Stimulated activated naive B cell treated with anti-CD40 and anti-IgM and Interleukin-4, amounts not matched to agents 10 μg/mL and 1 μg/mL and 100 μg/mL, for 72 hours (primary cell): ENCODE measurements around the gene ARAP3.

Source experiments
- ATAC-seq, 2 donors: fragments of 150-1000 bp; cut with Tn5 transposase; replicated peaks; 2 replicates each; pipeline ENCODE4 v1.10.0; 2021; ENCODE audit warnings: moderate library complexity in 1 of 2
- DNase-seq: peaks from one replicate; pipeline ENCODE4 v3.0.0; 2021
- H3K27ac Mint-ChIP-seq: one replicate; pipeline ENCODE4 v1.8.0; 2022; ENCODE audit warnings: mild to moderate bottlenecking, mixed read lengths
- H3K27me3 Mint-ChIP-seq, 2 donors: one replicate each; pipeline ENCODE4 v1.8.0; 2022; ENCODE audit warnings: mixed read lengths in 2 of 2
- H3K36me3 Mint-ChIP-seq, 2 donors: one replicate each; pipeline ENCODE4 v1.8.0; 2022; ENCODE audit warnings: mixed read lengths in 2 of 2, mild to moderate bottlenecking in 1 of 2
- H3K4me1 Mint-ChIP-seq, 2 donors: one replicate each; pipeline ENCODE4 v1.8.0; 2022; ENCODE audit warnings: mixed read lengths in 2 of 2, mild to moderate bottlenecking in 1 of 2
- H3K4me3 Mint-ChIP-seq, 2 donors: one replicate each; pipeline ENCODE4 v1.8.0; 2022; ENCODE audit warnings: mild to moderate bottlenecking in 2 of 2, mixed read lengths in 2 of 2, moderate library complexity in 1 of 2
- H3K9me3 Mint-ChIP-seq, 2 donors: one replicate each; pipeline ENCODE4 v1.8.0; 2022; ENCODE audit warnings: mixed read lengths in 2 of 2, mild to moderate bottlenecking in 1 of 2

Gene ARAP3

GRCh38 chr5:141650851-141651727 is 30.9 kb downstream of the ARAP3 start, which contains the start of gene FCHSD1:
FCHSD1 (minus strand) TSS chr5:141651418; CDS start chr5:141651368, 50 bp downstream.
- Mint-ChIP-seq H3K4me3 (peak within 1 kb of the TSS; percentile 92 to 100), H3K27ac (peak within 1 kb of the TSS; percentile 98), H3K4me1 (peaks cover 15 to 34% of the 10 kb centered on the region in 2 donors), H3K9me3 (no peaks in the 10 kb centered on the region), H3K36me3 (peaks cover 11 to 25% of the 10 kb centered on the region in 2 donors), H3K27me3 (peaks cover 6 to 7% of the 10 kb centered on the region in 2 donors)
- peak; percentile 95 to 97 for ATAC-seq
- peak; percentile 79 for DNase-seq

- no peak overlapping the region for H3K27ac Mint-ChIP-seq
- H3K27me3 Mint-ChIP-seq, result no peaks in the 10 kb centered on the region
- peak overlapping the region; percentile 92 to 100 for H3K4me3 Mint-ChIP-seq
- ATAC-seq, result no peak
- H3K36me3 Mint-ChIP-seq, result peaks cover 16 to 30% of the 10 kb centered on the region in 2 donors
- no peak for DNase-seq
- H3K9me3 Mint-ChIP-seq, result no peaks in the 10 kb centered on the region
- H3K4me1 Mint-ChIP-seq, result peaks cover 17 to 34% of the 10 kb centered on the region in 2 donors
These were observed 32.1 kb downstream of the ARAP3 start for GRCh38 chr5:141649972-141650371.

- ATAC-seq (no peak), DNase-seq (no peak)
- Mint-ChIP-seq H3K36me3 (peaks cover 20 to 38% of the 10 kb centered on the region in 2 donors), H3K4me3 (no peak overlapping the region), H3K4me1 (peaks cover 17 to 34% of the 10 kb centered on the region in 2 donors), H3K27me3 (no peaks in the 10 kb centered on the region), H3K9me3 (no peaks in the 10 kb centered on the region), H3K27ac (no peak overlapping the region)
These were observed 32.9 kb downstream of the ARAP3 start for GRCh38 chr5:141649056-141649688.

GRCh38 chr5:141647851-141648250 is 34.2 kb downstream of the ARAP3 start:
- DNase-seq (no peak), ATAC-seq (no peak)
- no peak overlapping the region for H3K27ac Mint-ChIP-seq
- no peak overlapping the region for H3K4me3 Mint-ChIP-seq
- H3K27me3 Mint-ChIP-seq, result no peaks in the 10 kb centered on the region
- H3K36me3 Mint-ChIP-seq, result peaks cover 20 to 43% of the 10 kb centered on the region in 2 donors
- H3K9me3 Mint-ChIP-seq, result no peaks in the 10 kb centered on the region
- H3K4me1 Mint-ChIP-seq, result peaks cover 17 to 34% of the 10 kb centered on the region in 2 donors

- no peaks in the 10 kb centered on the region for H3K27me3 Mint-ChIP-seq
- H3K4me1 Mint-ChIP-seq, result peaks cover 16 to 31% of the 10 kb centered on the region in 2 donors
- no peak for DNase-seq
These were observed 34.8 kb downstream of the ARAP3 start for GRCh38 chr5:141647242-141647641.

GRCh38 chr5:141646026-141646425 is 36.0 kb downstream of the ARAP3 start:
- Mint-ChIP-seq H3K27me3 (no peaks in the 10 kb centered on the region), H3K27ac (peak overlapping the region; percentile 39), H3K36me3 (peaks cover 20 to 55% of the 10 kb centered on the region in 2 donors), H3K4me3 (no peak overlapping the region), H3K9me3 (no peaks in the 10 kb centered on the region), H3K4me1 (peaks cover 16 to 30% of the 10 kb centered on the region in 2 donors)
- no peak for DNase-seq
- no peak for ATAC-seq

More at GRCh38 chr5:141647242-141647641, 34.8 kb downstream of the ARAP3 start:
- Mint-ChIP-seq H3K4me3 (no peak overlapping the region), H3K9me3 (no peaks in the 10 kb centered on the region), H3K36me3 (peaks cover 20 to 48% of the 10 kb centered on the region in 2 donors), H3K27ac (no peak overlapping the region)
- no peak for ATAC-seq

GRCh38 chr5:141641634-141642267 is 40.3 kb downstream of the ARAP3 start:
- DNase-seq (no peak), ATAC-seq (no peak)
- Mint-ChIP-seq H3K9me3 (no peaks in the 10 kb centered on the region), H3K27me3 (no peaks in the 10 kb centered on the region), H3K4me1 (peaks cover 17% of the 10 kb centered on the region in 2 donors), H3K36me3 (peaks cover 16 to 41% of the 10 kb centered on the region in 2 donors), H3K27ac (no peak overlapping the region), H3K4me3 (no peak overlapping the region)

GRCh38 chr5:141640698-141641097 is 41.3 kb downstream of the ARAP3 start:
- Mint-ChIP-seq H3K9me3 (no peaks in the 10 kb centered on the region), H3K27me3 (no peaks in the 10 kb centered on the region), H3K36me3 (peaks cover 6 to 31% of the 10 kb centered on the region in 2 donors), H3K4me1 (peaks cover 19 to 24% of the 10 kb centered on the region in 2 donors), H3K27ac (peak overlapping the region; percentile 81), H3K4me3 (no peak overlapping the region)
- no peak for DNase-seq
- no peak for ATAC-seq

GRCh38 chr5:141640051-141640415 is 42.0 kb downstream of the ARAP3 start:
- no peak for DNase-seq
- peaks cover 5 to 32% of the 10 kb centered on the region in 2 donors for H3K36me3 Mint-ChIP-seq
- no peaks in the 10 kb centered on the region for H3K27me3 Mint-ChIP-seq
- no peak for ATAC-seq
- H3K27ac Mint-ChIP-seq, result no peak overlapping the region
- H3K9me3 Mint-ChIP-seq, result no peaks in the 10 kb centered on the region
- no peak overlapping the region for H3K4me3 Mint-ChIP-seq
- peaks cover 23 to 31% of the 10 kb centered on the region in 2 donors for H3K4me1 Mint-ChIP-seq

- Mint-ChIP-seq H3K9me3 (no peaks in the 10 kb centered on the region), H3K27me3 (no peaks in the 10 kb centered on the region), H3K36me3 (peaks cover 1 to 28% of the 10 kb centered on the region in 2 donors), H3K4me1 (peaks cover 27 to 36% of the 10 kb centered on the region in 2 donors), H3K27ac (no peak overlapping the region), H3K4me3 (no peak overlapping the region)
- no peak for ATAC-seq
- DNase-seq, result no peak
These were observed 42.5 kb downstream of the ARAP3 start for GRCh38 chr5:141639357-141640050.

GRCh38 chr5:141638771-141639170 is 43.3 kb downstream of the ARAP3 start:
- no peak for ATAC-seq
- H3K4me3 Mint-ChIP-seq, result no peak overlapping the region
- no peak overlapping the region for H3K27ac Mint-ChIP-seq
- H3K36me3 Mint-ChIP-seq, result peaks cover 0 to 21% of the 10 kb centered on the region in 2 donors
- no peaks in the 10 kb centered on the region for H3K27me3 Mint-ChIP-seq
- H3K4me1 Mint-ChIP-seq, result peaks cover 32 to 44% of the 10 kb centered on the region in 2 donors
- no peaks in the 10 kb centered on the region for H3K9me3 Mint-ChIP-seq
- DNase-seq, result no peak

GRCh38 chr5:141637767-141638419 is 44.1 kb downstream of the ARAP3 start:
- Mint-ChIP-seq H3K27me3 (no peaks in the 10 kb centered on the region), H3K4me3 (peak overlapping the region; percentile 91 to 92), H3K36me3 (peaks cover 0 to 20% of the 10 kb centered on the region in 2 donors), H3K9me3 (no peaks in the 10 kb centered on the region), H3K4me1 (peaks cover 34 to 49% of the 10 kb centered on the region in 2 donors), H3K27ac (peak overlapping the region; percentile 93)
- DNase-seq, result peak; percentile 31
- peak; percentile 33 for ATAC-seq

- H3K4me1 Mint-ChIP-seq, result peaks cover 38 to 53% of the 10 kb centered on the region in 2 donors
- ATAC-seq (peak; percentile 30 to 48), DNase-seq (peak; percentile 31)
- H3K36me3 Mint-ChIP-seq, result peaks cover 4 to 20% of the 10 kb centered on the region in 2 donors
- no peaks in the 10 kb centered on the region for H3K9me3 Mint-ChIP-seq
- H3K4me3 Mint-ChIP-seq, result peak overlapping the region; percentile 91 to 92
- H3K27ac Mint-ChIP-seq, result peak overlapping the region; percentile 93
- H3K27me3 Mint-ChIP-seq, result no peaks in the 10 kb centered on the region
These were observed 44.8 kb downstream of the ARAP3 start for GRCh38 chr5:141637123-141637766.
